ENCODE measurements around the gene APOA5. TPM values are rescaled to one million over a fixed set of nuclear protein-coding genes. Genes with fewer than 3 reads are reported as not detected.

Gene APOA5
- total and polyA plus RNA-seq, 9 of the 15 experiments (the other 6 are each of a cell fraction or from before 2014, with no cell fraction given): not detected

DNA sequence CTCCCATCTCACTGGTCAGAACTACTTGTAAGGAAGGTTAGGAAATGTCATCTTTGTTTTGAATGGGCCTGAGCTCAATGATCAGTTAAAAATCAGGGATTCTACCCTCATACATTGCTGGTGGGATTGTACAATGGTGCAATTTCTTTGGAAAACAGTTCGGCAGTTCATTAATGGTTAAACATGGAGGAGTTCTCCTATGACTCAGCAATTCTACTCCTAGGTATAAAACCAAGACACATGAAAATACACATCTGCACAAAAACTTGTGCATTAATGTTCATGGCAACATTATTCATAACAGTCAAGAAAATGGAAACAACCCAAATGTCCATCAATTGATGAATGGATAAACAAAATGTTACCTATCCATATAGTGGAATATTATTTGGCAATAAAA is 4.9 kb upstream of the APOA5 start (continued):
- TF ChIP-seq, protein P1, sequence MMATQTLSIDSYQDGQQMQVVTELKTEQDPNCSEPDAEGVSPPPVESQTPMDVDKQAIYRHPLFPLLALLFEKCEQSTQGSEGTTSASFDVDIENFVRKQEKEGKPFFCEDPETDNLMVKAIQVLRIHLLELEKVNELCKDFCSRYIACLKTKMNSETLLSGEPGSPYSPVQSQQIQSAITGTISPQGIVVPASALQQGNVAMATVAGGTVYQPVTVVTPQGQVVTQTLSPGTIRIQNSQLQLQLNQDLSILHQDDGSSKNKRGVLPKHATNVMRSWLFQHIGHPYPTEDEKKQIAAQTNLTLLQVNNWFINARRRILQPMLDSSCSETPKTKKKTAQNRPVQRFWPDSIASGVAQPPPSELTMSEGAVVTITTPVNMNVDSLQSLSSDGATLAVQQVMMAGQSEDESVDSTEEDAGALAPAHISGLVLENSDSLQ (IDR thresholded peaks at IDR 0.05): no peak
- TF ChIP-seq CBX2 (IDR thresholded peaks at IDR 0.05; ENCODE audit: insufficient read depth, low read length, poor library complexity, severe bottlenecking): no peak
- no peak for TF ChIP-seq POLR2H (tag; IDR thresholded peaks at IDR 0.05; ENCODE audit: low read depth)
- peak; percentile 87; the same call in 1 of the 2 replicates for TF ChIP-seq MAFK (IDR thresholded peaks at IDR 0.05; ENCODE audit: low read length)
- peak; percentile 42; the same call in 1 of the 2 replicates for TF ChIP-seq SMARCA4 (IDR thresholded peaks at IDR 0.05)
- TF ChIP-seq ZKSCAN8 (CRISPR knock-in tag; IDR thresholded peaks at IDR 0.05): no peak
- TF ChIP-seq NFE2 (IDR thresholded peaks at IDR 0.05; ENCODE audit: low read depth): peak; percentile 92
- no peak for TF ChIP-seq POLR3G (IDR thresholded peaks at IDR 0.05; ENCODE audit: extremely low read depth, insufficient read length, insufficient replicate concordance)
- TF ChIP-seq ADNP (tag; IDR thresholded peaks at IDR 0.05): no peak
- TF ChIP-seq SLC30A9 (CRISPR knock-in tag; IDR thresholded peaks at IDR 0.05): no peak
- TF ChIP-seq EWSR1 (IDR thresholded peaks at IDR 0.05; ENCODE audit: borderline replicate concordance, low read depth, partially characterized antibody): no peak
- TF ChIP-seq, protein P2, sequence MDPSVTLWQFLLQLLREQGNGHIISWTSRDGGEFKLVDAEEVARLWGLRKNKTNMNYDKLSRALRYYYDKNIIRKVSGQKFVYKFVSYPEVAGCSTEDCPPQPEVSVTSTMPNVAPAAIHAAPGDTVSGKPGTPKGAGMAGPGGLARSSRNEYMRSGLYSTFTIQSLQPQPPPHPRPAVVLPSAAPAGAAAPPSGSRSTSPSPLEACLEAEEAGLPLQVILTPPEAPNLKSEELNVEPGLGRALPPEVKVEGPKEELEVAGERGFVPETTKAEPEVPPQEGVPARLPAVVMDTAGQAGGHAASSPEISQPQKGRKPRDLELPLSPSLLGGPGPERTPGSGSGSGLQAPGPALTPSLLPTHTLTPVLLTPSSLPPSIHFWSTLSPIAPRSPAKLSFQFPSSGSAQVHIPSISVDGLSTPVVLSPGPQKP (CRISPR knock-in tag; IDR thresholded peaks at IDR 0.05): no peak
- no peak for TF ChIP-seq ZNF165 (CRISPR knock-in tag; IDR thresholded peaks at IDR 0.05; ENCODE audit: borderline replicate concordance)
- TF ChIP-seq ESRRB (CRISPR knock-in tag; IDR thresholded peaks at IDR 0.05; ENCODE audit: borderline replicate concordance): no peak
- no peak for TF ChIP-seq XRCC3 (IDR thresholded peaks at IDR 0.05)
- no peak for TF ChIP-seq NONO (IDR thresholded peaks at IDR 0.05; ENCODE audit: low read depth in 2 of 2, low read length in 1 of 2)
- no peak for TF ChIP-seq CCAR2 (IDR thresholded peaks at IDR 0.05; ENCODE audit: low read depth, low read length)
- TF ChIP-seq HDAC2 (IDR thresholded peaks at IDR 0.05): no peak
- TF ChIP-seq, protein P3, sequence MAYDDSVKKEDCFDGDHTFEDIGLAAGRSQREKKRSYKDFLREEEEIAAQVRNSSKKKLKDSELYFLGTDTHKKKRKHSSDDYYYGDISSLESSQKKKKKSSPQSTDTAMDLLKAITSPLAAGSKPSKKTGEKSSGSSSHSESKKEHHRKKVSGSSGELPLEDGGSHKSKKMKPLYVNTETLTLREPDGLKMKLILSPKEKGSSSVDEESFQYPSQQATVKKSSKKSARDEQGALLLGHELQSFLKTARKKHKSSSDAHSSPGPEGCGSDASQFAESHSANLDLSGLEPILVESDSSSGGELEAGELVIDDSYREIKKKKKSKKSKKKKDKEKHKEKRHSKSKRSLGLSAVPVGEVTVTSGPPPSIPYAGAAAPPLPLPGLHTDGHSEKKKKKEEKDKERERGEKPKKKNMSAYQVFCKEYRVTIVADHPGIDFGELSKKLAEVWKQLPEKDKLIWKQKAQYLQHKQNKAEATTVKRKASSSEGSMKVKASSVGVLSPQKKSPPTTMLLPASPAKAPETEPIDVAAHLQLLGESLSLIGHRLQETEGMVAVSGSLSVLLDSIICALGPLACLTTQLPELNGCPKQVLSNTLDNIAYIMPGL (CRISPR knock-in tag; IDR thresholded peaks at IDR 0.05): no peak
- no peak for TF ChIP-seq STAT5B (CRISPR knock-in tag; IDR thresholded peaks at IDR 0.05)
- TF ChIP-seq, protein P4, sequence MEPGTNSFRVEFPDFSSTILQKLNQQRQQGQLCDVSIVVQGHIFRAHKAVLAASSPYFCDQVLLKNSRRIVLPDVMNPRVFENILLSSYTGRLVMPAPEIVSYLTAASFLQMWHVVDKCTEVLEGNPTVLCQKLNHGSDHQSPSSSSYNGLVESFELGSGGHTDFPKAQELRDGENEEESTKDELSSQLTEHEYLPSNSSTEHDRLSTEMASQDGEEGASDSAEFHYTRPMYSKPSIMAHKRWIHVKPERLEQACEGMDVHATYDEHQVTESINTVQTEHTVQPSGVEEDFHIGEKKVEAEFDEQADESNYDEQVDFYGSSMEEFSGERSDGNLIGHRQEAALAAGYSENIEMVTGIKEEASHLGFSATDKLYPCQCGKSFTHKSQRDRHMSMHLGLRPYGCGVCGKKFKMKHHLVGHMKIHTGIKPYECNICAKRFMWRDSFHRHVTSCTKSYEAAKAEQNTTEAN (CRISPR knock-in tag; IDR thresholded peaks at IDR 0.05): no peak
- TF ChIP-seq CTBP1 (IDR thresholded peaks at IDR 0.05; ENCODE audit: borderline replicate concordance): no peak
- no peak for TF ChIP-seq SRF (CRISPR knock-in tag; IDR thresholded peaks at IDR 0.05)

All from K562 (cell line).